ENCODE data around the gene ARFGAP2.

The ARFGAP2 gene

DNA sequence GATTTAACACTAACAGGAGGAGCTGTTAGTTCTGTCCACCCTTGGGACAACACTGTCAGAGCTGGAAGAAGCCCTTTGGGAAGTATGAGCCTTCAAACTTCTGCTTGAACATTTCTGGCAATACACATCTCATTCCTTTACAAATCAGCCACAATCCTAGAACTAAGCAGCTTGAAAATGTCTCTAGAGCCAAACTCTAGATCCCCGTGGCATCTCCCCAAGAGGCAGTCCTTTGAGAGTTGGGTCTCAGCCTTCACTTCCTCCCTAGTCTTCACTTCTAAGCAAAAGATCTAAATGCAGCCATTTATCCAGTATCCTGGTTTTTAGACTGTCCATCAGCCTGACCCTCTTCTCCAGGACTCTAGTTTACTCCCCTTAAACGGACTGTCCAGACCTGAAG, 26.9 kb downstream of the ARFGAP2 start:
- DNase-seq, result no peak

DNA sequence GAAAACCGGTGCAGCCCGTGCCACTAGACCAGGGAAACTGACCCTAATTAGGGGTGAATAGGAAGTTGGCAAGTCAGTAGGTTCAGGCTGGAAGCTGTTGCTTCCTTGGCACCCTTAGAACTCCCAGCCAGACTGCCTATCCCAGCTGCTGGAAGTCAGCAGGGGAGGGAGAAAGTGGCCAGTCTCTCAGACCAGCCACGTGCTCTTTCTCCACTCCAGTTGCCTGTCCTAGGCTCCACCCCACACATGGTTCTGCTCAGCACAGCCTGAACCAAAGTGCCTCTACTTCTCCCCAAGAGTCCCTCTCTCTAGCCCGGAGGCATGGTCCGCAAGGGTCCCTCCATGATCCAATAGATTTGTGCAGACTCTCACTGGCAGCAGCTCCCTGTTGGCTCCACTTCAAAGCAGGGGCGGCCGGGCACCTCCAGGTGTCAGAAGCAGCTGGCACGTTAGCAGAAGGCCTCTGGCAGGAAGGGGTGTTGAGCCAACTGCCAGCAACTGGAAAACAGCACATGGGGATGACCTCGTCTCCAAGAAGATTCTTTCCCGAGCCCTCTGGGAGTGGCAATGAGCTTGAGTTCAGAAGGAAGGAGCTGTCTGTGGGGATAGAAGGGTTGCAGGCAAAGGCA, 27.7 kb downstream of the ARFGAP2 start:
- peak in 6 of 58 donors; percentile 21 to 39 (median 24) for DNase-seq

DNA sequence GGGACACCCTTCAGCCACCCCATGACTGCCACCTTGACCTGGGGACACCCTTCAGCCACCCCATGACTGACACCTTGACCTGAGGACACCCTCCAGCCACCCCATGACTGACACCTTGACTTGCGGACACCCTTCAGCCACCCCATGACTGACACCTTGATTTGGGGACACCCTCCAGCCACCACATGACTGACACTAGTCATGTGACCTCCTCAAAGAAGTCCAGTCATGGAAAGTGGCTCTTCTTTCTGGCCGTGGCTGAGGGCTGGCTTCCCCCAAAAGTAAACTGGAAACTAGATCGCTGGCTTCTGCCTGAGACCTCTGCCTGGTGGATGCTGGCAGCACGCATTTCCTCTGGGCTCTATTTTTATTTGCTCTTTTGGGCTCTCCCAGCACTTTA, 28.4 kb downstream of the ARFGAP2 start:
- no peak for DNase-seq

DNA sequence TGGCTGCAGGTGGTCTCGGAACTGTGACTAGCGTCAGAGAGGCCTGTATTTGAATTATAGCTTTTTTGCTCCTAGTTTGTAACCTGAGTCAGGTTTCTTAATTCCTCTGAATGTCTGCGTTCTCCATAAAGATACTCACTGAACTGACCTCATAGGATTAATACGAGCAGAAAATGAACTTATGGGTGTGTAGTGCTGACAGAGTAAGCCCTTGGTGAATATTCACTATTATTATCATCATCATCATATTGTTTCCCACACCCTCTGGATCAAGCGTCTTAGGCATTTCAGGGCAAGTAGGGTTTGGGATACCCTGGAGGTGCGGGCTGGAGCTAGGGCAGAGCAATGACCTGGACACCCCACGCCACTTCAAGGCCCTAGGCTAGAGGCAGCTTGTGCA, 29.0 kb downstream of the ARFGAP2 start:
- DNase-seq, result no peak

DNA sequence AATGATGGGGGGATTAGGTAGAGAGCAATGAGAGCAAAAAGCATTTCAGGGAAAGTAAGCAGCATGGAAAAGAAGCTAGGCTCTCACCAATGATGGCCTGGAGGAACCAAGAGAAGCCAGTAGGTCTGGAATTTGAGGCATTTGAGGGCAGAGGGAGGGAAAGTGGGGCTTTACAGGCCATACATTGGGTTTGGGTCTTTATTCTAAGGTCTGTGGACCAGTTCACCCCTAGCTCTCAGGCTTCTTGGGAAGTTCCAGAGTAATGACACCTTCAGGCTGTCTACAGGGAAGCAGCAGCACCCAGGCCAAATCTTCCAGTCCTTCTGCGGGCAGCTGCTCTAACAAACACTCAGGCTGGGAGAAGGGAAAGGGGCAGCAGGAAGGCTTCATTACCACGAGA, 29.4 kb downstream of the ARFGAP2 start:
- DNase-seq, result no peak

DNA sequence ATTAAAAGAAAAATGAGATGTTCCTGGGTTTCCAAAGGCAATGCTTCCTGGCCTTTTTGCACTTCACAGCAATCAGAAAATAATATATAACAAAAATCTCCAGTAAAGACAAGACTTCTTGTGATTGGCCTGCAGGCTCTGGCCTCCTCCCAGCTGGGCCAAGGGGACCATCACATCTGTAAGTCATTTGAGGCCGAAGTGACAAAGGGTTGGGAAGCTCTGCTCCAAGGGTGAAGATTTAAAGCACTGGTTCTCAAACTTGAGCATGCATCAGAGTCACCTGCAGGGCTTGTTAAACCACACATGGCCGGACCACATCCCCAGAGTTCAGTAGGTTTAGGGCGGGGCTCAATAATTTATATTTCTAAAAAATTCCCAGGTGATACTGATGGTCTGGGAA, 32.1 kb downstream of the ARFGAP2 start:
- DNase-seq, result no peak

DNA sequence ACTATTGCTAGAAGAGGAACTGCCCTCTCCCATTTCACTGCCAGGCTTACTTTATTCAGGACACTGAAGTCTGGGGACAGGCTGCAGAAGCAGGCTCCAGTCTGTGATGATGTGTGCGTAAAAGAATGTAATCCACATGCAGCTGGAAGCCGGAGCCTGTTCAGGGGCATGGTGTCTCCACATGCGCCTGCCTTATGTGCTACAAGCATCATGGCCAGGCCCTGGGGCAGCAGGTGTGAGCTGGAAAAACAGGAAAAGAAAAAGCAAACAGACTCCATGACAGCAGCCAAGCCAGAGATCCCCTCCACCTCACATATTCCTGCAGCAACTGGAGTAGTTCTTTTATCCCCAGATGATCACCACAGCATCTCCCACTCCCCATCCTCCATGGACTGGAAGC, 33.4 kb downstream of the ARFGAP2 start:
- no peak for DNase-seq

DNA sequence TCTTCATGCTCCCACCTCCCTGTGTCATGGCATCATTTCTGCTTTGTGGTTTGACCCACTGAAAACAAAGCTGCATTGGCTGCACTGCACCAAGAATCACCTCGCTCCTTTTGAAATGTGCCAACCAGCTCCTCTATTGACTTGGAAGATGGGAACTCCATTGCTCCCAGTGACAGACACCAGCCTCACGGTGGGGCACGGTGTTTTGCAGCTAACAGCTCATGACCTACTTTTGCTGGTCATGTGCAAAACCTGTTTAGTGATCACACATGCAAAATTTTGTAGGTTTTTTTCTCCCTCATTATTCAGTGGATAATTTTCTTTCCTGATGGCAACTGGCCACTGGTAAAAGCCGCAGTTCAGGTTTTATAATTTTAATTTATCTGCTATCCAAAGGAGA, 36.8 kb downstream of the ARFGAP2 start:
- DNase-seq, result no peak

DNA sequence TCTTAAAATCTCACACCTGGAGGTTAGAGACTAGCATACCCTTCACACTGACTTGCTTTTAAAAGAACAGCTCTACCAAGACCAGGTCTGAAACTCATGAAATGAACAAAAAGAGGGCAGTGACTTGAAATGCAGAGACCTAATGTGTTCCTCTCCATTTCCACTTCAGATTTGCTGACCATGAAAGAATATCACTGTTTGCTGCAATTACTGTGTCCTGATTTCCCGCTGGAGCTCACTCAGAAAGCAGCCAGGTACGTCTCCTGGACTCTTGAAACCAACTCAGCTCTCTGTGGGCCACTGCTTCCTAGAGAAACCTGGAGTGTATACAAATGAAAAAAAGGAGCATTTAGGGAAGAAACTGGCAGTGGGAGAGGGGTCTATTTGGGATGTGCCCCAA, 39.2 kb downstream of the ARFGAP2 start:
- no peak for DNase-seq

DNA sequence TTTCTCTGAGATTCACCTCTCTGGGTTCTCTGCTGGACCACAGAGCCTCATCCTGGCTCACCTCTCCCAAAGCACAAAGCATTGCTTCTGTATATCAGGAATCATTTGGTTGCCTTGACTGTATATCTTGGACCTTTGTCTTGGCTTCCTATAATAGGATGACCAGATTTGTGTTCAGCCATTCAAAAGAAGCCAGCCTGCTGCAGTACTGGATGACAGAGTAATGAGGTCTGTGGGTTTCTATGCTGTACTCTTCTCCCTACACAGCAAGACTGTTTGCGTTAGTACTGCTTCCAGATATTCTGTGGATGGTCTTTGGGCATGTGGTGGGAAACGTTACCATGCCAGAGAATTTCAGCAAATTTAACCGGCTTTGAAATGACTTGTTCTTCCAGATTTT, 39.8 kb downstream of the ARFGAP2 start:
- no peak for DNase-seq

DNA sequence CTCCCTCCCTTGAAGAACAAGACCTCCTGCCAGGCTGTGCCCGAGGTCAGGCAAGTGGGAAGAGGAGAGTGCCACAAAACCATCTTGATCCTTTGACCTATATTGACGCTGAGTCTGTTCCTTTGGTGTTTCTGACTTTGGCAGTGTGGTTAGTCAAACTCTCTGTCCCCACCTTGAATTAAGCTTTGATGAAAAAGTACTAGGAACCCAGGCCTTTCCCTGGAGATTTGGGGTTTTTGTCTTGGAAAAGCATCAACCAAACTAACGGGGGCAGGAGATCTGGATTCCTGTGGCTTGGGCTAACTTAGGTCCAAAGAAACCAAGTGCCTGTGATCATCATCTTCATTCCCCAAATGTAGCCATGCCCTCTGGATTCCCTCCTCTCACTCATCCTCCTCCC, 40.4 kb downstream of the ARFGAP2 start:
- DNase-seq, result no peak

DNA sequence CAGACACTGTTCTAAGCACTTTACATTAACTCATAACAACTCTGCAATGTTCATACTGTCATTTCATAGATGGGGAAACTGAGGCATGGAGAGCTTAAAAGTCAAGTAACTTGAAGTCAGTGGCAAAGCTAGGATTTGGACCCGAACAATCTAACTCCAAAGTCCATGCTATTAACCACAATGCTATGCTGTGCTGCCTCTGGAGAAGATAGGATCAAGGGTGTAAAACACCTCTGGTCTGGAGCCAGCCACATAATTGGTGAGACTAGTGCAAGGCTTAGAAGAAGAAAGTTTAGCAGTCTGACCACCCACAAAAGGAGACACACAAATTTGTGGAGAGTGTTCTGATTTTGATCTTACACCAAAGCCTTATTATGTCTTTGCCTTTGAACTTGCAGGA, 43.7 kb downstream of the ARFGAP2 start:
- no peak for DNase-seq

DNA sequence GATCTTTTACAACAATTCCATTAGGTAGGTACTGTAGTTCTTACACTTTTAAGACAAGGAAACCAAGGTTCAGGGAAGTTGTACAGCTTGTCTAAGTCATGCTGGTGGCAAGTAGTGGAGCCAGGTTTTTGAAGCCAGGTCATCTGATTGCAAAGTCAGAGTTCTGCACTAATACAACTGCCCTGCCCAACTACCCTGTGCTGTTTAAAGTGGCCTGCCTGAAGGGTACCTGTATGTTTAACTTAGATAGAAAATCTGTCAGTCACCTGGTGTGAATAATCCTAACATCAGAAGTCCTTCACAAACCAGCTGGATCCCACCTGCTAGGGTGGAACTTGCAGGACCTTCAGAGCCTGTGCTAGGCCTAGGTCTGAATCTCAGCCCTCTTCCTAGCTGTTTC, 44.2 kb downstream of the ARFGAP2 start:
- no peak for DNase-seq

DNA sequence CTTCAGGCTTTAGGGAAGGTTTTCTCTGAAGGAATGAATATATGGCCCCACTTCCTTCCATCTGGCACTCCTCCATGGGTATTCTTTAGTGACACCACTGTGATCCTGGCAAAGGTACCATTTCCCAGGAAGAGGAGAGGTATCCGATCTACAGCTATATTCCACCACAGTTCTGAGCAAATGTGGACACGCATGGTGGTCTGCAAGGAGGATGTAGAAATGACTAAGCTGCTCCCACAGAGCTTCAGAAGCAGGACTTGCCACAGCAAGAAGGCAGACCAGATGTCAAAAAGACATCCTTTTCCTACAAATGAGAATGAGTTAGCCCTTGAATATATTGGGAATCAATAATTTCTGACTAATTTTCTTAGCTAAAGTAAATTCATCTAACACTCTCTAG, 45.5 kb downstream of the ARFGAP2 start:
- no peak for DNase-seq

DNA sequence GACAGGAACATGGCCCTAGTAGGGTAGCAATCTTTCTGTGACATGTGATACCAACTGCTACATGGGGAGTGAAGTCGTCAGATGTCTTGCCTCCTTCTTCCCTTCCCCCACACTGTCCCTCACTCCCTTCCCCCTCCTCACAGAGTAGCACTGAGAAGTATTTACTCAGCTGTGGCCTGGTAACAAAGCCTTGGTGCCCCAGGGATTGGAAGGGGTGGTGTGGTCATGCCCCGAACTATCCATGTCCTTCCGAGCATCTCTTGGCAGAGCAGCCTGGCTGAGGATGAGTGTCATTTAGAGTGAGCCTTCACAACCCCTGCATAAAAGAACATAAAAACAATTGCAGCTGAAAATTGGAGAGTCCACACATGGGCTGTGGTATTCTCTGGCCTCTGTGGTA, 46.1 kb downstream of the ARFGAP2 start:
- no peak for DNase-seq

DNA sequence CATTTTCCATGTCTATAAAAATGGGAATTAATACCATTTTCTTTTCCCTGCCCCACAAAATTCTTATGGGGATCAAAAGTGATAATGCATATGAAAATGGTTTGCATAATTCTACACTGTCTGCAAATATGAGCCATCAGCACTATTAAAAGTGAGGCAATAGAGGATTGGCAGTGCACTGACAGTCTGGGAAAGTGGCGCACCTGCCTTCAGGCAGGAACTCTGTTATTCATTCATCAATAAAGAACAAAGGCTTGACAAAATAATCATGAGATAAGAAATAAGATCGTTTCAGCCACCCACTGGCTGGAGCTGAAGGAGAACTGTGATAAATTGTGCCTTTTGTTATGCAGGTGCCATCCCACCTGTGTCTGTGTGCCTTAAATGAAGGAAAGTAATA, 49.5 kb downstream of the ARFGAP2 start:
- no peak for DNase-seq

DNA sequence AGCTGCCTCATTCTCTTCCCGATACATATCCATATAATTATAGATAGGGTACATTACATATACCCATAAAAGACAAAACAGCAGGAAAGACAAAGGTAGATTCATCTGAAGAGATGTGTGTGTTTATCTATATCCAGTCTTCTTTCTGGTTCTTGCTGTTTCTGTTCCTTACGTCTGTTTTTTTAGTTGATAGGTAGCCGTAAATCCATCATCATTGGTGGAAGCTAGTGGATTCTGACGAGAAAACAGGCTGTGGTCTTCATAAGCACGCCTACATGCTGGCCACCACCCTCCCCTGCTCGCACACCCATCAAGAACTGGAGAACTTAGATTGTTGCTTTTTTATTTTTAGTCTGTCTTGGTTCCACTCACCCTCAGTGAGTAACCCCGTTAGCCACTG, 51.6 kb downstream of the ARFGAP2 start:
- DNase-seq, result no peak

DNA sequence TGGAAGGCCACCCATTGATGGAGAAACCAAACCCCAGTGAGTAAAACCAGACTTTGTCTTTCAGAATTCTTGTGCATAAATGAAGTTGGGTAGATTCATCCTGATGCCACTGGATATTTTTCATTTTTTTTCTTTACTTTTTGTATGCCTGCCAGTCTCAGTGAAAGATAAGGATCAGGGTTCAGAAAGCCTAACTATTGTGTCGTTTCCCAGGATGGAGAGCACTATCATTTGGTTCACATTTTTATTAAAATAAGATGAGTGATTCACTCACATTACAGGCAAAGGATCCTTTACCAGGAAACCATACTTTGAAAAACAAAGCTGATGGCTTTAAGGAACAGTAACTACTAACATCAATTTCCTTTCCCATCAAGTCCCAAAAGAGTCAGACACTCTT, 52.0 kb downstream of the ARFGAP2 start:
- DNase-seq, result no peak

DNA sequence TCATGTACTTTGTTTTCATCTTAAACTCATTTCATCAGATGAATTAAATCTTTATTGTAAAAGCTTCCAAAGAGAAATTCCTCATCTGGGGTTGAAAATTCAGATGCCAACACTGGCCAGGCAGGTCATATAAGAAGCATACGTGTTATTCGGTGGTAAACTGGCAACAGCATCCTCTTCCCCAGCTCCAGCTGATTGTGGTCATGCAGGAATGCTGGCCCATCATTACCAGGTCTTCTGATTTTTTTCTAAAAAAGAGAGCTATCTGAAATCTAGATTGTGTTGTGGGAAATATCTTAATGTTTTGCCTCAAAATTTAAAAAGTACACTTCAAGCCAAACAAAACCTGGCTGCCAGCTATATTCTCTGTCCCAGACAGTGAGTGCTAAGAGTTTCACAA, 53.6 kb downstream of the ARFGAP2 start:
- no peak for DNase-seq

DNA sequence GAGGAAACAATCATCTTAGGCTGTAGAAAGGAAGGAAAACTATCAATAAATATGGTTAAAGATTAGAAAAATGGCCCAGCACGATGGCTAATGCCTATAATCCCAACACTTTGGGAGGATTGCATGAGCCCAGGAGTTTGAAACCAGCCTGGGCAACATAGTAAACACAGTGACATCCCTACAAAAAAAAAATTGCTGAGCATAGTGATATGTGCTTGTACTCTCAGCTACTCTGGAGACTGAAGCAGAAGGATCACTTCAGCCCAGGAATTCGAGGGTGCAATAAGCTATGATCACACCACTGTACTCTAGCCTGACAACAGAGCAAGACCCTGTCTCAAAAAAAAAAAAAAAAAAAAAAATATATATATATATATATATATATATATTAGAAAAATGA, 54.9 kb downstream of the ARFGAP2 start:
- no peak for DNase-seq

DNA sequence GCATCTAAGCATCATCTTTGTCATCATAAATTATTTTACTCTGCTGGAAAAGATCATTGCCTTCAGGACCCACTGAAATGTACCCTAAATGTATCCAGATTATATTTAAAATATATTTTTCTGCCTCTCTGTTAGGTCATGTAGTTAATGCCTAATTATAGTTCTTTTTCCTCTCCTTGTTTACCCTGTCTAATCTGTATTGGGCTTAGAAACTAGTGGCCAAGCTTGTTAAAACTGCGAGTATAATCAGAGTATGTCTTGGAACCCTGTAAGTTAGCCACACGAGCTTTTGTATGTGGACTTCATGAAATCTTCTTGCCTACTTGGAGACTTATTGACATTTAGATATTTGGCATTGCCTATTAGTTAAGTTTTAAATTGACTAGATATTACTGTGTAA, 55.6 kb downstream of the ARFGAP2 start:
- no peak for DNase-seq

DNA sequence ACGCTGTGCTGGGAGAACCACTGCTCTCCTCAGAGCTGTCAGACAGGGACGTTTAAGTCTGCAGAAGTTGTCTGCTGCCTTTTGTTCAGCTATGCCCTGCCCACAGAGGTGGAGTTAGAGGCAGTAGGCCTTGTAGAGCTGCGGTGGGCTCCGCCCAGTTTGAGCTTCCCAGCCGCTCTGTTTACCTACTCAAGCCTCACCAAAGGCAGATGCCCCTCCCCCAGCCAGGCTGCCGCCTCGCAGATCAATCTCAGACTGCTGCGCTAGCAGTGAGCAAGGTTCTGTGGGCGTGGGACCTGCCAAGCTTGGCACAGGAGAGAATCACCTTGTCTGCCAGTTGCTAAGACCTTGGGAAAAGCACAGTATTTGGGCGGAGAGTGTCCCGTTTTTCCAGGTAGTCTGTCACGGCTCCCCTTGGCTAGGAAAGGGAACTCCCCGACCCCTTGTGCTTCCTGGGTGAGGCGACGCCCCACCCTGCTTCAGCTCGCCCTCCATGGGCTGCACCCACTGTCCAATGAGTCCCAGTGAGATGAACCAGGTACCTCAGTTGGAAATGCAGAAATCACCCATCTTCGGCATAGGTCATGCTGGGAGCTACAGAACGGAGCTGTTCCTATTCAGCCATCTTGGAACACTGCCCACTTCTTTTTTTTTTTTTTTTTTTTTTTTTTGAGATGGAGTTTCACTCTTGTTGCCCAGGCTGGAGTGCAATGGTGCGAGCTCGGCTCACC, 57.6 kb downstream of the ARFGAP2 start:
- DNase-seq, result peak in 15 of 58 donors; percentile 5 to 68 (median 25)
